CD14-positive monocyte (primary cell): ENCODE measurements around the gene GLA. TPM values are rescaled to one million over a fixed set of nuclear protein-coding genes. Genes with fewer than 3 reads are reported as not detected.
A peak's percentile ranks its signal among the peaks of the same experiment; 100 is the strongest.

Experiments
- DNase-seq, 3 donors: peaks; one replicate each; pipeline ENCODE4 v3.0.0-alpha.2; 2011 to 2022
- H2AFZ ChIP-seq: 2 replicates; pipeline ENCODE4 v1.6.0; 2012; ENCODE audit warnings: mild to moderate bottlenecking, low read depth, low read length, inconsistent platforms; ENCODE audit not compliant: insufficient read depth, poor library complexity, severe bottlenecking
- H3K27ac ChIP-seq, 2 donors: 1 replicate in 1 of 2; 2 replicates in 1 of 2; pipeline ENCODE4 v1.5.1; 2012 to 2013; ENCODE audit warnings: low read length in 2 of 2, control low read depth in 1 of 2, inconsistent platforms in 1 of 2, low read depth in 1 of 2, mild to moderate bottlenecking in 1 of 2
- H3K27me3 ChIP-seq, 2 donors: one replicate each; pipeline versions ENCODE4 v1.6.0 to v1.6.1; 2011 to 2013; ENCODE audit warnings: low read length in 2 of 2; ENCODE audit not compliant: control insufficient read depth in 2 of 2, insufficient read depth in 2 of 2
- H3K36me3 ChIP-seq, 2 donors: replicated peaks in 1 of 2; 1 replicate in 1 of 2; 2 replicates in 1 of 2; pipeline versions ENCODE4 v1.5.1 to v1.6.1; 2012 to 2013; ENCODE audit warnings: low read length in 2 of 2, control low read depth in 1 of 2, inconsistent platforms in 1 of 2, mild to moderate bottlenecking in 1 of 2; ENCODE audit not compliant: insufficient read depth in 2 of 2, control insufficient read depth in 1 of 2
- H3K4me1 ChIP-seq, 2 donors: 1 replicate in 1 of 2; 2 replicates in 1 of 2; pipeline versions ENCODE4 v1.5.1 to v1.6.1; 2012 to 2013; ENCODE audit warnings: low read length in 2 of 2, control low read depth in 1 of 2, inconsistent platforms in 1 of 2, mild to moderate bottlenecking in 1 of 2, moderate library complexity in 1 of 2; ENCODE audit not compliant: insufficient read depth in 2 of 2, control insufficient read depth in 1 of 2
- H3K4me2 ChIP-seq: replicated peaks from 2 replicates; pipeline ENCODE3; 2012; ENCODE audit warnings: low read length, moderate library complexity, mild to moderate bottlenecking; ENCODE audit not compliant: poor library complexity, severe bottlenecking; ENCODE audit errors: extremely low read depth
- H3K4me3 ChIP-seq, 3 experiments: fragments of 200-600 bp in 1 of 3; sonication (generic) in 1 of 3; replicated peaks in 1 of 3; 1 replicate in 2 of 3; 2 replicates in 1 of 3; pipeline ENCODE4 v1.5.1; 2011 to 2013; ENCODE audit warnings: low read length in 3 of 3, mild to moderate bottlenecking in 3 of 3, control low read depth in 2 of 3, low read depth in 2 of 3, inconsistent platforms in 1 of 3, moderate library complexity in 1 of 3
- H3K79me2 ChIP-seq: 2 replicates; pipeline ENCODE4 v1.6.0; 2012; ENCODE audit warnings: mild to moderate bottlenecking, control low read depth, inconsistent platforms, low read length, moderate library complexity; ENCODE audit not compliant: insufficient read depth
- H3K9ac ChIP-seq: 2 replicates; pipeline ENCODE4 v1.6.0; 2017; ENCODE audit warnings: low read length, mild to moderate bottlenecking; ENCODE audit not compliant: insufficient read depth, poor library complexity, severe bottlenecking
- H3K9me3 ChIP-seq, 2 donors: replicated peaks in 1 of 2; 1 replicate in 1 of 2; 2 replicates in 1 of 2; pipeline versions ENCODE4 v1.5.1 to v1.6.1; 2012 to 2013; ENCODE audit warnings: low read length in 2 of 2, control low read depth in 1 of 2; ENCODE audit not compliant: control insufficient read depth in 1 of 2, insufficient read depth in 1 of 2
- H4K20me1 ChIP-seq: 2 replicates; pipeline ENCODE4 v1.6.0; 2012; ENCODE audit warnings: mild to moderate bottlenecking, low read length, control low read depth, moderate library complexity; ENCODE audit not compliant: insufficient read depth
- H3K27ac Mint-ChIP-seq, 7 donors: one replicate each; pipeline ENCODE4 v1.8.0; 2020; ENCODE audit warnings: mild to moderate bottlenecking in 7 of 7, mixed read lengths in 7 of 7, moderate library complexity in 6 of 7, inconsistent platforms in 2 of 7
- H3K27me3 Mint-ChIP-seq, 3 donors: one replicate each; pipeline ENCODE4 v1.8.0; 2021 to 2022; ENCODE audit warnings: low read depth in 3 of 3, mild to moderate bottlenecking in 3 of 3, mixed read lengths in 3 of 3, moderate library complexity in 3 of 3, inconsistent platforms in 1 of 3
- H3K36me3 Mint-ChIP-seq, 2 donors: one replicate each; pipeline ENCODE4 v1.8.0; 2020; ENCODE audit warnings: mixed read lengths in 2 of 2, inconsistent platforms in 1 of 2, mild to moderate bottlenecking in 1 of 2
- H3K4me1 Mint-ChIP-seq: one replicate; pipeline ENCODE4 v1.8.0; 2020; ENCODE audit warnings: mild to moderate bottlenecking, mixed read lengths
- H3K4me3 Mint-ChIP-seq, 2 donors: one replicate each; pipeline ENCODE4 v1.8.0; 2020; ENCODE audit warnings: mild to moderate bottlenecking in 2 of 2, mixed read lengths in 2 of 2, moderate library complexity in 1 of 2
- H3K9me3 Mint-ChIP-seq, 7 donors: one replicate each; pipeline ENCODE4 v1.8.0; 2020 to 2022; ENCODE audit warnings: mixed read lengths in 7 of 7, mild to moderate bottlenecking in 6 of 7, moderate library complexity in 6 of 7, inconsistent platforms in 2 of 7
- CTCF ChIP-seq: fragments of 200-600 bp; IDR thresholded peaks from one replicate; pipeline ENCODE4 v1.8.0; 2022; ENCODE audit warnings: antibody characterized with exemption, mild to moderate bottlenecking
- WGBS: methylation state at CpG from one replicate; pipeline ENCODE4 v1.1.5; 2013; ENCODE audit warnings: missing lambda C conversion rate; ENCODE audit not compliant: insufficient coverage; 5-methylcytosine and 5-hydroxymethylcytosine counted together
- intact Hi-C, 2 donors: fragments of 100-400 bp; cut with micrococcal nuclease; formaldehyde crosslinking; loops; one replicate each; pipeline versions ENCODE4 v1.15.0 to v1.15.1; 2023
- polyA plus RNA-seq, 3 donors: library from polyadenylated mRNA; depleted of rRNA in 1 of 3; unstranded in 2 of 3; stranded (reverse) in 1 of 3; fragments of 300-500 nt in 2 of 3; fragments of >200 nt in 1 of 3; fragmentation: Illumina TruSeq in 2 of 3; gene quantifications; 1 replicate in 2 of 3; 2 replicates in 1 of 3; pipeline ENCODE4 v1.2.3, GENCODE V29; 2012 to 2021

GLA gene
- polyA plus RNA-seq, 3 donors: 64.0 to 101 (median 80.0) TPM

GRCh38 chrX:101409043-101409442 lies 1.3 kb upstream of the GLA start:
- no CpG with 5 or more reads among the region's 6 CpGs for WGBS
- peak overlapping the region; percentile 86 to 97 for H3K4me3 Mint-ChIP-seq

GRCh38 chrX:101408532-101408841 lies 762 bp upstream of the GLA start:
- peak overlapping the region; percentile 73 for H3K9ac ChIP-seq
- H4K20me1 ChIP-seq: no peaks in the 10 kb centered on the region
- peaks cover 19 to 24% of the 10 kb centered on the region in 2 donors for H3K36me3 Mint-ChIP-seq
- peaks cover 0 to 11% (median 3%) of the 10 kb centered on the region in 7 donors for H3K9me3 Mint-ChIP-seq
- no peaks in the 10 kb centered on the region for H3K27me3 Mint-ChIP-seq
- H3K4me3 Mint-ChIP-seq: peak overlapping the region; percentile 86 to 97
- peaks cover 88% of the 10 kb centered on the region for H3K79me2 ChIP-seq
- peak overlapping the region; percentile 96 to 99 (median 98) for H3K27ac Mint-ChIP-seq
- no peak for TF ChIP-seq CTCF
- H3K4me3 ChIP-seq: peak overlapping the region; percentile 81 to 96 (median 84)
- H3K4me1 ChIP-seq: peaks cover 29 to 43% of the 10 kb centered on the region in 2 donors
- peaks cover 8 to 18% of the 10 kb centered on the region in 2 donors for H3K36me3 ChIP-seq
- H3K4me2 ChIP-seq: peak overlapping the region; percentile 76
- peaks cover 32% of the 10 kb centered on the region for H3K4me1 Mint-ChIP-seq
- no peak for DNase-seq
- intact Hi-C loops: loop anchor here in 1 of 2 donors (10.0 kb wide), 1 partner anchor 526 kb away; the partner anchor contains the start of gene ZMAT1
- no peaks in the 10 kb centered on the region for H3K9me3 ChIP-seq
- WGBS: 0% methylated on average over 4 of the region's 8 CpGs
- no peaks in the 10 kb centered on the region for H3K27me3 ChIP-seq
- H2AFZ ChIP-seq: no peak overlapping the region
- H3K27ac ChIP-seq: peak overlapping the region; percentile 93 to 99

More at GRCh38 chrX:101409043-101409442, 1.3 kb upstream of the GLA start:
- Histone ChIP-seq H3K4me2 (peak overlapping the region; percentile 76), H3K79me2 (peaks cover 83% of the 10 kb centered on the region), H3K4me3 (peak overlapping the region; percentile 81 to 96 (median 84)), H3K4me1 (peaks cover 29 to 41% of the 10 kb centered on the region in 2 donors), H3K27me3 (no peaks in the 10 kb centered on the region), H2AFZ (no peak overlapping the region), H3K36me3 (peaks cover 8 to 18% of the 10 kb centered on the region in 2 donors), H3K9me3 (no peaks in the 10 kb centered on the region), H3K9ac (peak overlapping the region; percentile 73), H4K20me1 (no peaks in the 10 kb centered on the region), H3K27ac (peak overlapping the region in 1 of 2 donors; percentile 93)
- TF ChIP-seq CTCF: no peak
- peaks cover 22% of the 10 kb centered on the region in 2 donors for H3K36me3 Mint-ChIP-seq
- H3K27me3 Mint-ChIP-seq: no peaks in the 10 kb centered on the region
- intact Hi-C loops: loop anchor here in 1 of 2 donors (10.0 kb wide), 1 partner anchor 526 kb away; the partner anchor contains the start of gene ZMAT1
- H3K4me1 Mint-ChIP-seq: peaks cover 32% of the 10 kb centered on the region
- peak overlapping the region; percentile 96 to 99 (median 98) for H3K27ac Mint-ChIP-seq
- no peak for DNase-seq
- H3K9me3 Mint-ChIP-seq: peaks cover 0 to 11% (median 3%) of the 10 kb centered on the region in 7 donors
